Neural progenitor cell (in vitro differentiated cells): ENCODE data around the gene GABRB1. TPM values are rescaled to one million over a fixed set of nuclear protein-coding genes. Genes with fewer than 3 reads are reported as not detected.

Source experiments
- DNase-seq: peaks from one replicate; pipeline ENCODE4 v3.0.0-alpha.2; 2016; ENCODE audit warnings: low spot score
- H2AFZ ChIP-seq: fragments of 200-600 bp; sonication (generic); replicated peaks from 2 replicates; pipeline ENCODE4 v1.6.1; 2016; ENCODE audit warnings: antibody characterized with exemption
- H3F3A ChIP-seq: fragments of 200-600 bp; sonication (generic); 2 replicates; pipeline ENCODE4 v1.6.1; 2016; ENCODE audit warnings: antibody characterized with exemption, low read depth
- H3K27ac ChIP-seq: fragments of 200-600 bp; sonication (generic); 2 replicates; pipeline ENCODE4 v1.5.1; 2016; ENCODE audit warnings: mild to moderate bottlenecking
- H3K27me3 ChIP-seq: fragments of 200-600 bp; sonication (generic); 2 replicates; pipeline ENCODE4 v1.6.1; 2016; ENCODE audit warnings: mild to moderate bottlenecking, moderate library complexity
- H3K36me3 ChIP-seq: fragments of 200-600 bp; sonication (generic); 2 replicates; pipeline ENCODE4 v1.5.1; 2016
- H3K4me1 ChIP-seq: fragments of 200-600 bp; sonication (generic); 2 replicates; pipeline ENCODE4 v1.6.1; 2016; ENCODE audit warnings: mixed run types
- H3K4me2 ChIP-seq: fragments of 200-600 bp; sonication (generic); 2 replicates; pipeline ENCODE4 v1.6.1; 2016
- H3K4me3 ChIP-seq: fragments of 200-600 bp; sonication (generic); 2 replicates; pipeline ENCODE4 v1.5.1; 2016
- H3K79me2 ChIP-seq: fragments of 200-600 bp; sonication (generic); 2 replicates; pipeline ENCODE4 v1.6.1; 2016; ENCODE audit warnings: low read depth
- H3K9ac ChIP-seq: fragments of 200-600 bp; sonication (generic); 2 replicates; pipeline ENCODE4 v1.6.1; 2016
- H3K9me3 ChIP-seq: fragments of 200-600 bp; sonication (generic); 2 replicates; pipeline ENCODE4 v1.5.1; 2016; ENCODE audit warnings: low read depth
- H4K20me1 ChIP-seq: fragments of 200-600 bp; sonication (generic); 2 replicates; pipeline ENCODE4 v1.6.1; 2016; ENCODE audit warnings: low read depth
- H3K27ac Mint-ChIP-seq: 3 replicates; pipeline ENCODE4 v1.8.0; 2021; ENCODE audit warnings: mixed read lengths
- H3K27me3 Mint-ChIP-seq: 2 replicates; pipeline ENCODE4 v1.8.0; 2022; ENCODE audit warnings: low read depth, mild to moderate bottlenecking, inconsistent platforms, moderate library complexity, mixed read lengths; ENCODE audit not compliant: insufficient read depth
- H3K36me3 Mint-ChIP-seq: 3 replicates; pipeline ENCODE4 v1.8.0; 2021; ENCODE audit warnings: mixed read lengths
- H3K4me1 Mint-ChIP-seq: 3 replicates; pipeline ENCODE4 v1.8.0; 2021; ENCODE audit warnings: mixed read lengths
- H3K4me3 Mint-ChIP-seq: 3 replicates; pipeline ENCODE4 v1.8.0; 2021; ENCODE audit warnings: mild to moderate bottlenecking, moderate library complexity, mixed read lengths
- H3K9me3 Mint-ChIP-seq: 3 replicates; pipeline ENCODE4 v1.8.0; 2020; ENCODE audit warnings: mixed read lengths
- CTCF ChIP-seq: fragments of 200-600 bp; sonication (generic); IDR thresholded peaks from 2 replicates; pipeline ENCODE4 v1.5.1; 2017; ENCODE audit warnings: antibody characterized with exemption, mild to moderate bottlenecking
- EZH2 ChIP-seq: fragments of 200-600 bp; sonication (generic); IDR thresholded peaks from 2 replicates; pipeline ENCODE4 v1.6.1; 2017; ENCODE audit warnings: antibody characterized with exemption, mild to moderate bottlenecking, moderate library complexity
- EZH2phosphoT487 ChIP-seq: fragments of 200-600 bp; sonication (generic); IDR thresholded peaks from 2 replicates; pipeline ENCODE4 v1.6.1; 2017; ENCODE audit warnings: antibody characterized with exemption
- total RNA-seq: library from RNA; depleted of rRNA; stranded (reverse); fragments of >200 nt; gene quantifications from 2 replicates; pipeline ENCODE4 v1.2.3, GENCODE V29; 2015; ENCODE audit warnings: low replicate concordance

Gene GABRB1
- total RNA-seq, 1 donor from 2014 or later = not detected

DNA sequence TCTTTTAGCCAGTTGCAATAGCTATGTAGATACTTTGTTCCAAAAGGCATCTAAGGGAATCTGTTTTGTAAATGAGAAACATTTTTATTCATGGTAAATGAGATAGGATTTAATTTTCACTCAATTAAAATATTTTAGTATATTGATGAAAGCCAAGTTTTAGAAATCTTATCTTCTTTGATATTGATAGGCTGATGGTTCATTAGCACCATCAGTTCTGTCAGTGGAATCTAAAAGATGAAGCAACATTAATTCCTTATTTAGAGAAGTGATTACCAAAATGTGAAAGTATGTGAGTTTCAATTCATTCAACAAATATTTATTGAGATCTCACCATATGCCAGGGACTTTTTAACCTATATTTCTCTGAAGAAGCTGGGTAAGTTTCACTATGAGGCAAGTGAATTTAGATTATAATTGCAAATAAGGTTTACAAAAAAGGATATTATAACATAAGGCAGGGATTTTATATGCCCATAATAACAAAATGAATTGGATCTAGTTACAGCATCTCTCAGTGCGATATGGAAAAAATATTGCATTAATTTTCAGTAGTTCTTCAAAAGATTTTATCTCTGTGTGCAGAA lies 79.3 kb downstream of the GABRB1 start:
- Histone ChIP-seq H3K4me2 (no peak overlapping the region), H3K27me3 (no peaks in the 10 kb centered on the region), H4K20me1 (no peaks in the 10 kb centered on the region), H3K9me3 (no peaks in the 10 kb centered on the region), H2AFZ (no peak overlapping the region), H3K36me3 (no peaks in the 10 kb centered on the region), H3K9ac (no peak overlapping the region), H3K79me2 (no peaks in the 10 kb centered on the region), H3K4me3 (no peak overlapping the region), H3F3A (no peaks in the 10 kb centered on the region), H3K27ac (no peak overlapping the region), H3K4me1 (no peaks in the 10 kb centered on the region)
- no peak for TF ChIP-seq EZH2phosphoT487
- TF ChIP-seq CTCF = no peak
- no peak for TF ChIP-seq EZH2
- no peak overlapping the region for H3K27ac Mint-ChIP-seq
- DNase-seq = no peak
- no peaks in the 10 kb centered on the region for H3K4me1 Mint-ChIP-seq
- no peaks in the 10 kb centered on the region for H3K36me3 Mint-ChIP-seq
- H3K9me3 Mint-ChIP-seq = no peaks in the 10 kb centered on the region
- no peaks in the 10 kb centered on the region for H3K27me3 Mint-ChIP-seq
- H3K4me3 Mint-ChIP-seq = no peak overlapping the region

DNA sequence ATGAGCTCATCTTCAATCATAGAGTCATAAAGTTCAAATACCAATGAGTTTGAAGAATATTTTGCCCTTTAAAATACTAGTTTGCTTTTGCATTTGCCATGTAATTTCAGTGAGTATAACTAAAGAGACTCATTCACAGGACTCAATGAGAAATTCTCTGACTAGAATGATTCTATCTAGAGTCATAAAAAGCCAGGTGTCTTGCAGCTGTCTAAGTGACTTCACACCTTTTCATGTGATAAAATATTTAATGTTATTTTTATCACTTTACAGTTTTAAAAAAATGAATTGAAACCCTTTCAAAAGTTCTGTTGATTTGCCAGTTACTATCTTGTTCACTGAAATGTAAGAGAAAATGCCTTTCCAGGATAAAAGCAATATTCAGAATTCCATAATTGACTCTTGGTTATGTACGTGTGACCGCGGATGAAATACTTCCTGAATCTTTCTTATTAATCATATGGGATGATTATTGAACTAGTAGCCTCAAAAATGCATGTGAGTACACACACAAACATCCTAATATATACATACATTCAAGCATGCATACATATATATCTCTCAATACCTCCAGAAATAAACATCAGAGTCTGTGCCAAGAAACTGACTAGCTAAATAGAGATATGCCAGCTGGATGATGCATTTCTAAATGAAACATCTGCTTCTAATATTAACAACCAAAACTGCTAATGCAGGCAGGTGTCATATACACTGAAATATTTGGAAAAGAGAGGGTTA lies 87.0 kb downstream of the GABRB1 start:
- Mint-ChIP-seq H3K27ac (no peak overlapping the region), H3K4me1 (no peaks in the 10 kb centered on the region), H3K9me3 (no peaks in the 10 kb centered on the region), H3K36me3 (no peaks in the 10 kb centered on the region), H3K4me3 (no peak overlapping the region), H3K27me3 (no peaks in the 10 kb centered on the region)
- peaks cover 4% of the 10 kb centered on the region for H3F3A ChIP-seq
- no peaks in the 10 kb centered on the region for H3K4me1 ChIP-seq
- TF ChIP-seq CTCF (no peak), EZH2 (no peak), EZH2phosphoT487 (no peak)
- no peaks in the 10 kb centered on the region for H3K27me3 ChIP-seq
- H3K4me3 ChIP-seq = no peak overlapping the region
- no peaks in the 10 kb centered on the region for H3K79me2 ChIP-seq
- no peaks in the 10 kb centered on the region for H3K9me3 ChIP-seq
- H3K4me2 ChIP-seq = no peak overlapping the region
- no peak for DNase-seq
- H3K9ac ChIP-seq = no peak overlapping the region
- H2AFZ ChIP-seq = no peak overlapping the region
- no peak overlapping the region for H3K27ac ChIP-seq
- no peaks in the 10 kb centered on the region for H4K20me1 ChIP-seq
- H3K36me3 ChIP-seq = no peaks in the 10 kb centered on the region

DNA sequence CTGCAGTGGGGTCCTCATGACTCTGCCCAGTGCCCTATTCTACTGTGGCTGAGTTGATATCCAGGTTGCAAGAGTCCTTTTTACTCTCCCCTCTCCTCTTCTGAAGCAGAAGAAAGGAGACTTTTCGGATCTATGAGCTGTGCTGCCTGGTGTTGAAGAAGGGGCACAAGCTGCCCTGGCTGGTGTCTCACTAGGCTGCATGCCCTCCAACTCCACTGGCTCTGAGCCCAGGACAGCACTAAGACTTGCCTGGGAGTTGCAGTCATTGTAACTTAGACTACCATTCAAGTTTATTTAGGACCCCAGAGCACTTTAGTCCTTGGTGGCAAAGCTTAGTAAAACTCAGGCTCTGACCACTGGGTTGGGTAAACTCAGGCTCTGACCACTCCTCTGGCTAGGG lies 89.4 kb downstream of the GABRB1 start:
- no peaks in the 10 kb centered on the region for H3K27me3 ChIP-seq
- Mint-ChIP-seq H3K27me3 (no peaks in the 10 kb centered on the region), H3K4me1 (no peaks in the 10 kb centered on the region), H3K4me3 (no peak overlapping the region), H3K9me3 (no peaks in the 10 kb centered on the region), H3K27ac (no peak overlapping the region), H3K36me3 (no peaks in the 10 kb centered on the region)
- H3K79me2 ChIP-seq = no peaks in the 10 kb centered on the region
- DNase-seq = no peak
- no peak overlapping the region for H3K9ac ChIP-seq
- H3K4me3 ChIP-seq = no peak overlapping the region
- no peak overlapping the region for H3K4me2 ChIP-seq
- no peaks in the 10 kb centered on the region for H3K4me1 ChIP-seq
- no peaks in the 10 kb centered on the region for H3K36me3 ChIP-seq
- H2AFZ ChIP-seq = no peak overlapping the region
- TF ChIP-seq EZH2phosphoT487 = no peak
- TF ChIP-seq EZH2 = no peak
- TF ChIP-seq CTCF = no peak
- peaks cover 4% of the 10 kb centered on the region for H3F3A ChIP-seq
- no peaks in the 10 kb centered on the region for H4K20me1 ChIP-seq
- H3K9me3 ChIP-seq = no peaks in the 10 kb centered on the region
- H3K27ac ChIP-seq = no peak overlapping the region
